CD4-positive, alpha-beta T cell treated with Interleukin-10 for 1 hour (primary cell): Measurements from ENCODE around the gene ZEB1.
"Not testable (repeated sequence)": the region's sequence is repeated elsewhere in the genome, so short reads cannot be mapped to it uniquely, and the experiment has no call there.

ENCODE experiments used
- DNase-seq: peaks from one replicate; pipeline ENCODE4 v3.0.0-alpha.2; 2020

The ZEB1 gene

GRCh38 chr10:31515819-31516402, 196.9 kb downstream of the ZEB1 start:
- no peak for DNase-seq

- no peak for DNase-seq
These were observed 202.2 kb downstream of the ZEB1 start for GRCh38 chr10:31520986-31521831.

GRCh38 chr10:31522820-31523219, 203.8 kb downstream of the ZEB1 start:
- DNase-seq: no peak

- DNase-seq: no peak
These were observed 205.4 kb downstream of the ZEB1 start for GRCh38 chr10:31524460-31524859.

GRCh38 chr10:31526178-31526577, 207.2 kb downstream of the ZEB1 start:
- DNase-seq: no peak

- no peak for DNase-seq
These were observed 207.7 kb downstream of the ZEB1 start for GRCh38 chr10:31526681-31527080.

- DNase-seq: no peak
These were observed 209.8 kb downstream of the ZEB1 start for GRCh38 chr10:31528831-31529230.

- no peak for DNase-seq
These were observed 217.3 kb downstream of the ZEB1 start for GRCh38 chr10:31536302-31536701.

- no peak for DNase-seq
These were observed 230.9 kb downstream of the ZEB1 start for GRCh38 chr10:31549896-31550295.

GRCh38 chr10:31554556-31554955, 235.5 kb downstream of the ZEB1 start:
- DNase-seq: no peak

- DNase-seq: no peak
These were observed 238.8 kb downstream of the ZEB1 start for GRCh38 chr10:31557854-31558253.

- not testable (repeated sequence) for DNase-seq
These were observed 249.3 kb downstream of the ZEB1 start for GRCh38 chr10:31568252-31568861.

- no peak for DNase-seq
These were observed 255.6 kb downstream of the ZEB1 start for GRCh38 chr10:31574577-31574976.

GRCh38 chr10:31578181-31578852, 259.3 kb downstream of the ZEB1 start:
- no peak for DNase-seq

- no peak for DNase-seq
These were observed 259.9 kb downstream of the ZEB1 start for GRCh38 chr10:31578951-31579350.
